HCT116 (cell line): ENCODE results near the gene CACNA1A. TPM values are rescaled to one million over a fixed set of nuclear protein-coding genes. Genes with fewer than 3 reads are reported as not detected.

Experiments
- ATAC-seq: fragments of 200-7000 bp; cut with Tn5 transposase; 2 replicates; pipeline ENCODE4 v1.9.1; 2020; ENCODE audit warnings: mild to moderate bottlenecking, moderate library complexity
- BruUV-seq: library from RNA; stranded (reverse); fragments of 400-500 nt; replicated peaks from 2 replicates; lab custom pipeline; 2021; lab: Mats Ljungman, UMichigan
- CTCF ChIA-PET: fragments of 300-600 bp; sonication (Branson Sonifier 250); formaldehyde crosslinking; loops from one replicate; lab custom pipeline; 2021; ENCODE audit warnings: antibody characterized with exemption; lab: Charles Lee
- POLR2A ChIA-PET: fragments of 300-600, 350-600 bp; sonication (Branson Sonifier 250); formaldehyde crosslinking; loops from one replicate; lab custom pipeline; 2021; ENCODE audit warnings: antibody characterized with exemption; lab: Charles Lee
- RAD21 ChIA-PET, 2 experiments: fragments of 300-600 bp; sonication (Branson Sonifier 250); formaldehyde crosslinking; loops; one replicate each; lab custom pipeline; 2023; ENCODE audit warnings: low total read pairs in 2 of 2; ENCODE audit not compliant: uncharacterized antibody in 2 of 2, unreplicated experiment in 2 of 2, low non-redundant PET in 1 of 2; lab: Charles Lee
- DNase-seq: peaks from one replicate; pipeline ENCODE4 v3.0.0-alpha.2; 2010; ENCODE audit warnings: low read depth, low spot score
- H2AFZ ChIP-seq: fragments of 200-600 bp; shearing (Covaris generic), sonication (generic); 2 replicates; pipeline ENCODE4 v1.6.1; 2017; ENCODE audit warnings: low read depth, mixed run types, mixed read lengths, antibody characterized with exemption, low read length; ENCODE audit not compliant: poor library complexity, severe bottlenecking
- H3K27ac ChIP-seq: 2 replicates; pipeline ENCODE4 v1.5.1; 2012; ENCODE audit warnings: low read depth, low read length
- H3K27me3 ChIP-seq: fragments of 200-600 bp; sonication (generic); 2 replicates; pipeline ENCODE4 v1.6.1; 2016; ENCODE audit warnings: mixed run types, low read length, mixed read lengths; ENCODE audit not compliant: insufficient read depth
- H3K36me3 ChIP-seq, 2 experiments: fragments of 200-500 bp in 1 of 2; fragments of 200-600 bp in 1 of 2; sonication (Bioruptor generic) in 1 of 2; sonication (generic) in 1 of 2; 2 replicates each; pipeline versions ENCODE4 v1.5.1 to v1.6.1; 2014 to 2016; ENCODE audit warnings: low read length in 2 of 2, inconsistent platforms in 1 of 2, mixed read lengths in 1 of 2, mixed run types in 1 of 2; ENCODE audit not compliant: insufficient read depth in 2 of 2, control insufficient read depth in 1 of 2
- H3K4me1 ChIP-seq, 2 experiments: fragments of 200-600 bp in 1 of 2; sonication (generic) in 1 of 2; 2 replicates each; pipeline versions ENCODE4 v1.5.1 to v1.6.1; 2012 to 2017; ENCODE audit warnings: low read length in 2 of 2, inconsistent platforms in 1 of 2, mild to moderate bottlenecking in 1 of 2, mixed read lengths in 1 of 2, mixed run types in 1 of 2, moderate library complexity in 1 of 2; ENCODE audit not compliant: insufficient read depth in 2 of 2, control insufficient read depth in 1 of 2
- H3K4me2 ChIP-seq: fragments of 200-600 bp; sonication (generic); 2 replicates; pipeline ENCODE4 v1.6.1; 2017; ENCODE audit warnings: mixed run types, low read length, mixed read lengths
- H3K4me3 ChIP-seq, 2 experiments: fragments of 200-600 bp in 1 of 2; sonication (generic) in 1 of 2; replicated peaks in 1 of 2; 2 replicates each; pipeline ENCODE4 v1.5.1; 2011 to 2016; ENCODE audit warnings: low read length in 2 of 2, control low read depth in 1 of 2, low read depth in 1 of 2, mild to moderate bottlenecking in 1 of 2, mixed read lengths in 1 of 2, mixed run types in 1 of 2
- H3K79me2 ChIP-seq: fragments of 200-600 bp; sonication (generic); 2 replicates; pipeline ENCODE4 v1.6.1; 2017; ENCODE audit warnings: mild to moderate bottlenecking, mixed run types, low read length, moderate library complexity, mixed read lengths; ENCODE audit not compliant: insufficient read depth
- H3K9ac ChIP-seq: fragments of 200-600 bp; sonication (generic); 2 replicates; pipeline ENCODE4 v1.6.1; 2016; ENCODE audit warnings: low read length, mixed read lengths
- H3K9me2 ChIP-seq: fragments of 200-600 bp; sonication (generic), shearing (Covaris generic); 2 replicates; pipeline ENCODE4 v1.6.1; 2017; ENCODE audit warnings: mixed run types, mild to moderate bottlenecking, moderate library complexity; ENCODE audit not compliant: insufficient read depth
- H3K9me3 ChIP-seq, 2 experiments: fragments of 200-500 bp in 1 of 2; fragments of 200-600 bp in 1 of 2; sonication (Bioruptor generic) in 1 of 2; sonication (generic) in 1 of 2; 2 replicates each; pipeline ENCODE4 v1.6.1; 2014 to 2017; ENCODE audit warnings: low read length in 2 of 2, mixed read lengths in 2 of 2, inconsistent platforms in 1 of 2, low read depth in 1 of 2, mild to moderate bottlenecking in 1 of 2, mixed run types in 1 of 2, moderate library complexity in 1 of 2; ENCODE audit not compliant: control insufficient read depth in 1 of 2, insufficient read depth in 1 of 2
- H4K20me1 ChIP-seq: fragments of 200-600 bp; sonication (generic), shearing (Covaris generic); 2 replicates; pipeline ENCODE4 v1.6.1; 2017; ENCODE audit warnings: mixed run types, mild to moderate bottlenecking, moderate library complexity; ENCODE audit not compliant: insufficient read depth
- CEBPB ChIP-seq: IDR thresholded peaks from 2 replicates; pipeline ENCODE4 v1.6.1; 2012; ENCODE audit warnings: low read depth
- ELF1 ChIP-seq: IDR thresholded peaks from 2 replicates; pipeline ENCODE4 v1.6.1; 2012; ENCODE audit warnings: low read depth, borderline replicate concordance
- EZH2phosphoT487 ChIP-seq: fragments of 200-600 bp; IDR thresholded peaks from 2 replicates; pipeline ENCODE4 v1.6.1; 2018; ENCODE audit warnings: antibody characterized with exemption, borderline replicate concordance
- FOSL1 ChIP-seq: IDR thresholded peaks from 2 replicates; pipeline ENCODE4 v1.6.1; 2012; ENCODE audit warnings: low read depth
- MAX ChIP-seq: IDR thresholded peaks from 2 replicates; pipeline ENCODE4 v1.6.1; 2012
- POLR2AphosphoS5 ChIP-seq: IDR thresholded peaks from 2 replicates; pipeline ENCODE4 v1.6.1; 2011; ENCODE audit warnings: mild to moderate bottlenecking, low read depth, low read length, moderate library complexity
- REST ChIP-seq: IDR thresholded peaks from 2 replicates; pipeline ENCODE4 v1.6.1; 2012; ENCODE audit warnings: low read depth
- SIN3A ChIP-seq: IDR thresholded peaks from 2 replicates; pipeline ENCODE4 v1.6.1; 2012; ENCODE audit warnings: low read depth
- SRF ChIP-seq: IDR thresholded peaks from 2 replicates; pipeline ENCODE4 v1.6.1; 2012; ENCODE audit warnings: low read depth
- YY1 ChIP-seq: IDR thresholded peaks from 2 replicates; pipeline ENCODE4 v1.6.1; 2011; ENCODE audit warnings: low read length, low read depth, moderate library complexity, mild to moderate bottlenecking; ENCODE audit not compliant: insufficient replicate concordance; ENCODE audit errors: extremely low read depth
- intact Hi-C: fragments of 100-400 bp; cut with micrococcal nuclease; formaldehyde crosslinking; loops from 2 replicates; pipeline ENCODE4 v1.10.0; 2022
- total RNA-seq: library from RNA; stranded (reverse); gene quantifications from one replicate; pipeline ENCODE4 v1.2.1, GENCODE V29; 2021; ENCODE audit not compliant: unreplicated experiment

CACNA1A gene
- total RNA-seq, 1 experiment from 2014 or later = 7.5 TPM

DNA sequence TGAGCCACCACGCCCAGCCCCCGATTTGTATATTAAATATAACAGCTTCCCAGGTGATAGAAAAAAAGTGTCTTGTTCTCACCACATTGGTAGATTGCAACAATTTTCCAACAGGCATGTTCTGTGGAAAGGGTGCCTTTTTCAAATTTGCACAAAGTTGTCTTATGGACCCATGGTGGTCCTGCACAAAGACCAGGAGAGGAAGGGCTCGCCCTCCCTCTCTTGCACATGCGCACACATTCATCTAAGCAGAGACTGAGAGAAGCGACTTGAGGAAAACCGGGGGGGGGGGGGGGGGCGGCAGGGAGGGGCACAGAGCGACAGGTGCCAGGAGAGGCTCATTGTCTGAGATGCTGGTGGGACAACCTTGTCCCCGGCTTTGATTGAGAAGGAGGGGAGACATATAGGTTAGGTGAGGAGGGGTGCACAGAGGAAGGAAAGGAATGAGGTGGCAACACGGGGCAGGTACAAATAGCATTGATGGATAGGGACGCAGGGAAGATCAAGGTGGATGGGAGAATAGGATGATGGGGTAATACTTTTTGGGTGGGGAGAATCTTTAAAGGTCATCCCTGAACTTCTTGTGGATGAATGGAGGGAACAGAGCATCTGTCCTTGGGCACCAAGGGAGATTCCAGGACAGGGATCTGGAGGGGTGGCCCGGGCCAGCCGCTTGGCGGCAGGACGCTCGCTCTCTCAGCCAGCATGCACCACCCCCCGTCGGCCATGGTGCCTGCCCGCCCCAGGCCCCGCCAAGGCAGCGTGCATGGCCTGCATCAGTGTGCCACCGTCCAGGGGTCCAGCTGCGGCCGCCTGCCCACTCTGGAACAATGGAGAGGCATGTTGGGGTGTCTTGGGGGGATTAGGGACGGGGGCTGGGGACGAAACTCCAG, 280.1 kb downstream of the CACNA1A start (continued):
- no peak for TF ChIP-seq POLR2AphosphoS5

DNA sequence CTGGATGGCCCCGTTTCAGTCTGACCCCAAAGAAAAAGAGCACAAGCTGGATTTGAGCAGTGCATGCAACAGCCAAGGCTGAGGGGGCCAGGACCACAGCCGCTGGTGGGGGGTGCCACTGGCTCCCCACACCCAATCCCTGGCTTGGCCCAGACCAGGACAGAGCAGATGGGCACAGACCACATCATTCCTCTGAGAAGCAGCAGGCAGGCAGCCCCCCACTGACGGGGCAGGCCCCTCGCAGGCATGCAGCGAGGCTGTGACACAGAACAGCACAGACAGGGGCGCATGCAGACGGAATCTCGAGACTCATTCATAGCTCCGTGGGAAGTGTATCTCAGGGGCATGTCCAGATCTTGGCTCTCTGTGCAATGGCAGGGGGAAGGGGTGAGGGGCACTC, 281.2 kb downstream of the CACNA1A start:
- intact Hi-C loops = no loop called here
- Histone ChIP-seq H3K4me2 (no peak overlapping the region), H3K36me3 (no peaks in the 10 kb centered on the region), H3K9me2 (no peaks in the 10 kb centered on the region), H3K27ac (no peak overlapping the region), H3K79me2 (no peaks in the 10 kb centered on the region), H4K20me1 (no peaks in the 10 kb centered on the region), H2AFZ (no peak overlapping the region), H3K9me3 (no peaks in the 10 kb centered on the region)
- ChIA-PET POLR2A (no interaction called here), RAD21 (no interaction called here)
- DNase-seq = no peak
- no peak for ATAC-seq
- no peak for TF ChIP-seq FOSL1
- no peak for TF ChIP-seq ELF1
- no peak for TF ChIP-seq EZH2phosphoT487
- no peak for TF ChIP-seq SRF
- no peak for TF ChIP-seq SIN3A
- TF ChIP-seq MAX = no peak
- no peak for TF ChIP-seq YY1
- no peak for TF ChIP-seq REST
- TF ChIP-seq POLR2AphosphoS5 = no peak
- no peak for TF ChIP-seq CEBPB
- TF ChIP-seq, all 23 proteins: peak for 0
- Histone ChIP-seq H3K9ac (no peak overlapping the region), H3K4me1 (peaks cover 0 to 6% of the 10 kb centered on the region in 2 experiments; a peak in 1 of 4 replicates), H3K4me3 (no peak overlapping the region), H3K27me3 (no peaks in the 10 kb centered on the region)
- no TSS peak for BruUV-seq
- CTCF ChIA-PET = no interaction called here
